GM18502 (cell line): ENCODE data around the gene PIN4.
A peak's percentile ranks its signal among the peaks of the same experiment; 100 is the strongest.
"Not testable (repeated sequence)": the region's sequence is repeated elsewhere in the genome, so short reads cannot be mapped to it uniquely, and the experiment has no call there.

Source experiments
- ATAC-seq: cut with Tn5 transposase; IDR thresholded peaks from one replicate; pipeline ENCODE4 v1.9.1; 2021; ENCODE audit warnings: mild to moderate bottlenecking; ENCODE audit not compliant: unreplicated experiment, poor library complexity

The PIN4 gene

GRCh38 chrX:72181178-72182125, at the start of gene PIN4:
PIN4 (plus strand) TSS chrX:72181757; CDS start chrX:72181786, 29 bp downstream.
- peak; percentile 96 for ATAC-seq

GRCh38 chrX:72132456-72132855, 49.1 kb upstream of the PIN4 start:
- ATAC-seq, result no peak

- no peak for ATAC-seq
These were observed 47.6 kb upstream of the PIN4 start for GRCh38 chrX:72133851-72134546.

GRCh38 chrX:72137846-72138495, 43.6 kb upstream of the PIN4 start:
- no peak for ATAC-seq

- no peak for ATAC-seq
These were observed 42.0 kb upstream of the PIN4 start for GRCh38 chrX:72139538-72139937.

GRCh38 chrX:72141372-72142004, 40.1 kb upstream of the PIN4 start:
- peak; percentile 77 for ATAC-seq

GRCh38 chrX:72142094-72142793, 39.3 kb upstream of the PIN4 start:
- no peak for ATAC-seq

- ATAC-seq, result no peak
These were observed 38.6 kb upstream of the PIN4 start for GRCh38 chrX:72142794-72143608.

- no peak for ATAC-seq
These were observed 38.0 kb upstream of the PIN4 start for GRCh38 chrX:72143609-72143907.

- no peak for ATAC-seq
These were observed 36.4 kb upstream of the PIN4 start for GRCh38 chrX:72145181-72145580.

GRCh38 chrX:72146527-72146926, 35.0 kb upstream of the PIN4 start:
- no peak for ATAC-seq

- no peak for ATAC-seq
These were observed 22.8 kb upstream of the PIN4 start for GRCh38 chrX:72158773-72159172.

GRCh38 chrX:72159769-72160168, 21.8 kb upstream of the PIN4 start:
- ATAC-seq, result no peak

GRCh38 chrX:72165551-72165950, 16.0 kb upstream of the PIN4 start:
- no peak for ATAC-seq

- no peak for ATAC-seq
These were observed 12.4 kb upstream of the PIN4 start for GRCh38 chrX:72169008-72169728.

- not testable (repeated sequence) for ATAC-seq
These were observed 5.3 kb upstream of the PIN4 start for GRCh38 chrX:72176289-72176688.

- no peak for ATAC-seq
These were observed 4.6 kb upstream of the PIN4 start for GRCh38 chrX:72176981-72177380.

- no peak for ATAC-seq
These were observed 1.0 kb upstream of the PIN4 start for GRCh38 chrX:72180539-72180938.

- ATAC-seq, result no peak
These were observed 1.4 kb downstream of the PIN4 start for GRCh38 chrX:72182924-72183323.
